Measurements from ENCODE around the gene USP54. TPM values are rescaled to one million over a fixed set of nuclear protein-coding genes. Genes with fewer than 3 reads are reported as not detected.
A peak's percentile ranks its signal among the peaks of the same experiment; 100 is the strongest.
"Not testable (repeated sequence)": the region's sequence is repeated elsewhere in the genome, so short reads cannot be mapped to it uniquely, and the experiment has no call there.

The USP54 gene
- 66.6 TPM for total RNA-seq

- intact Hi-C loops (cut with DNase I): no loop called here
- ATAC-seq: peak; percentile 80
- DNase-seq (ENCODE audit: low spot score): no peak
Observed at GRCh38 chr10:73590881-73591799, at the start of gene USP54. Gene USP54, minus strand, starts transcription at chr10:73591342. Its CDS starts 15,684 bp downstream, at chr10:73575658.

- no peak for ATAC-seq
- no peak for DNase-seq (ENCODE audit: low spot score)
- intact Hi-C loops (cut with DNase I): no loop called here
Observed at GRCh38 chr10:73639286-73639685, 48.1 kb upstream of the USP54 start.

- DNase-seq (ENCODE audit: low spot score) (no peak), ATAC-seq (no peak)
- intact Hi-C loops (cut with DNase I): no loop called here
Observed at GRCh38 chr10:73635781-73636180, 44.6 kb upstream of the USP54 start.

GRCh38 chr10:73634421-73634820, 43.3 kb upstream of the USP54 start:
- intact Hi-C loops (cut with DNase I): no loop called here
- ATAC-seq (no peak), DNase-seq (ENCODE audit: low spot score) (no peak)

GRCh38 chr10:73629165-73629564, 38.0 kb upstream of the USP54 start:
- DNase-seq (ENCODE audit: low spot score): no peak
- intact Hi-C loops (cut with DNase I): no loop called here
- ATAC-seq: no peak

- DNase-seq (ENCODE audit: low spot score) (no peak), ATAC-seq (no peak)
- intact Hi-C loops (cut with DNase I): no loop called here
Observed at GRCh38 chr10:73628405-73628804, 37.3 kb upstream of the USP54 start.

- DNase-seq (ENCODE audit: low spot score): no peak
- no peak for ATAC-seq
- intact Hi-C loops (cut with DNase I): no loop called here
Observed at GRCh38 chr10:73627300-73627699, 36.2 kb upstream of the USP54 start.

- ATAC-seq (peak; percentile 99), DNase-seq (ENCODE audit: low spot score) (peak; percentile 96)
- intact Hi-C loops (cut with DNase I): no loop called here
Observed at GRCh38 chr10:73625884-73626752, 35.0 kb upstream of the USP54 start.

GRCh38 chr10:73625004-73625883, 34.1 kb upstream of the USP54 start:
- DNase-seq (ENCODE audit: low spot score) (no peak), ATAC-seq (peak; percentile 48)
- intact Hi-C loops (cut with DNase I): no loop called here

- intact Hi-C loops (cut with DNase I): no loop called here
- ATAC-seq (no peak), DNase-seq (ENCODE audit: low spot score) (no peak)
Observed at GRCh38 chr10:73623056-73623455, 31.9 kb upstream of the USP54 start.

- DNase-seq (ENCODE audit: low spot score); ATAC-seq; intact Hi-C loops (cut with DNase I): not testable (repeated sequence)
Observed at GRCh38 chr10:73620974-73621373, 29.8 kb upstream of the USP54 start.

GRCh38 chr10:73617143-73617542, 26.0 kb upstream of the USP54 start:
- ATAC-seq; intact Hi-C loops (cut with DNase I); DNase-seq (ENCODE audit: low spot score): not testable (repeated sequence)

- ATAC-seq (no peak), DNase-seq (ENCODE audit: low spot score) (no peak)
- intact Hi-C loops (cut with DNase I): no loop called here
Observed at GRCh38 chr10:73614720-73615119, 23.6 kb upstream of the USP54 start.

- no peak for ATAC-seq
- intact Hi-C loops (cut with DNase I): no loop called here
- DNase-seq (ENCODE audit: low spot score): no peak
Observed at GRCh38 chr10:73609116-73609515, 18.0 kb upstream of the USP54 start.

- no peak for DNase-seq (ENCODE audit: low spot score)
- intact Hi-C loops (cut with DNase I): no loop called here
- ATAC-seq: no peak
Observed at GRCh38 chr10:73601486-73601921, 10.4 kb upstream of the USP54 start.

- intact Hi-C loops (cut with DNase I): no loop called here
- ATAC-seq (no peak), DNase-seq (ENCODE audit: low spot score) (no peak)
Observed at GRCh38 chr10:73597346-73597745, 6.2 kb upstream of the USP54 start.

- intact Hi-C loops (cut with DNase I): no loop called here
- ATAC-seq (no peak), DNase-seq (ENCODE audit: low spot score) (no peak)
Observed at GRCh38 chr10:73593812-73594211, 2.7 kb upstream of the USP54 start.

- intact Hi-C loops (cut with DNase I): no loop called here
- ATAC-seq (no peak), DNase-seq (ENCODE audit: low spot score) (no peak)
Observed at GRCh38 chr10:73593110-73593509, 2.0 kb upstream of the USP54 start.

Measured in sciatic nerve (tissue), 2 donors.